HL-60 (cell line): Measurements from ENCODE around the gene NEK7.

Experiments used
- DNase-seq, 2 experiments: peaks; one replicate each; pipeline ENCODE4 v3.0.0-alpha.2; 2010 to 2020; ENCODE audit warnings: low read depth in 1 of 2, low spot score in 1 of 2
- H3K27ac ChIP-seq: fragments of 250-450 bp; sonication (Bioruptor Pico); replicated peaks from 2 replicates; pipeline ENCODE4 v1.5.1; 2020; ENCODE audit warnings: mild to moderate bottlenecking, moderate library complexity
- H3K27me3 ChIP-seq: fragments of 250-450 bp; sonication (Bioruptor Pico); 2 replicates; pipeline ENCODE4 v1.5.1; 2021; ENCODE audit warnings: mild to moderate bottlenecking, moderate library complexity; ENCODE audit not compliant: insufficient read depth, poor library complexity, severe bottlenecking
- H3K4me3 ChIP-seq: replicated peaks from 2 replicates; pipeline ENCODE4 v1.5.1; 2011; ENCODE audit warnings: mild to moderate bottlenecking, control low read depth, low read length; ENCODE audit not compliant: insufficient read depth
- CTCF ChIP-seq: IDR thresholded peaks from one replicate; pipeline ENCODE4 v1.5.1; 2011; ENCODE audit warnings: low read length, control low read depth, inconsistent platforms; ENCODE audit not compliant: insufficient read depth
- GABPA ChIP-seq: IDR thresholded peaks from 2 replicates; pipeline ENCODE4 v1.6.1; 2012; ENCODE audit warnings: low read depth
- POLR2AphosphoS5 ChIP-seq: IDR thresholded peaks from 2 replicates; pipeline ENCODE4 v1.6.1; 2012; ENCODE audit warnings: low read depth
- REST ChIP-seq: IDR thresholded peaks from 2 replicates; pipeline ENCODE4 v1.6.1; 2012; ENCODE audit warnings: low read depth; ENCODE audit not compliant: insufficient replicate concordance
- SPI1 ChIP-seq: IDR thresholded peaks from 2 replicates; pipeline ENCODE4 v1.6.1; 2012; ENCODE audit warnings: low read depth, mild to moderate bottlenecking, borderline replicate concordance

NEK7 gene

GRCh38 chr1:198132060-198132781 lies 24.6 kb upstream of the NEK7 start:
- Histone ChIP-seq H3K4me3 (no peak overlapping the region), H3K27ac (no peak overlapping the region), H3K27me3 (no peaks in the 10 kb centered on the region)
- no peak for DNase-seq
- no peak for TF ChIP-seq REST
- TF ChIP-seq SPI1, result peak; percentile 98

GRCh38 chr1:198134252-198134651 lies 22.5 kb upstream of the NEK7 start:
- Histone ChIP-seq H3K27ac (no peak overlapping the region), H3K27me3 (no peaks in the 10 kb centered on the region), H3K4me3 (no peak overlapping the region)
- TF ChIP-seq GABPA (no peak), CTCF (no peak), POLR2AphosphoS5 (no peak), REST (no peak), SPI1 (no peak)
- no peak for DNase-seq

- no peak overlapping the region for H3K27ac ChIP-seq
- DNase-seq, result no peak
- H3K27me3 ChIP-seq, result no peaks in the 10 kb centered on the region
- TF ChIP-seq REST (no peak), CTCF (no peak), POLR2AphosphoS5 (no peak)
- no peak overlapping the region for H3K4me3 ChIP-seq
These were observed 21.4 kb upstream of the NEK7 start for GRCh38 chr1:198135366-198135765.
